NCI-H2107 treated with DMSO at 0.1 percent for 48 hours (cell line): ENCODE measurements around the gene GAN.
"Not testable (repeated sequence)": the region's sequence is repeated elsewhere in the genome, so short reads cannot be mapped to it uniquely, and the experiment has no call there.

ENCODE experiments used
- DNase-seq: peaks from one replicate; lab custom pipeline; 2025; ENCODE audit not compliant: unreplicated experiment; lab: John Stamatoyannopoulos, UW

GAN gene

DNA sequence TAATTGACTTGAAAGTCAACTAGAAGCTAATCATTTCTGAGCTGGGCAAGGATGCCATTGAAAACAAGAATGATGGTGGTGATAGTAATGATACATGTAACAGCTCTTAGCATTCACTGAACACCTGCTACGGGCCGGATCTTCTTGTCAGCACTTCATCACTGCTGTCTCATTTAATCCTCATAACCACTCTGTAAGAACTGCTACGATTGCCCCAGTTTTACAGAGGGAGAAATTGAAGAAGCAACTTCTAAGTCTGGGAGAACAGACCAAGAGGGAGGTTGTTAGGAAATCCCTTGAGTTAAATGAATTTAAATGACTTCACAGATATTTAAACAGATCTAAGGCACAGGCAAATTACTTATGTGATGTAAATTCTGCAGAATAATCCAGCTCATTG lies 7.0 kb upstream of the GAN start:
- DNase-seq, result no peak

DNA sequence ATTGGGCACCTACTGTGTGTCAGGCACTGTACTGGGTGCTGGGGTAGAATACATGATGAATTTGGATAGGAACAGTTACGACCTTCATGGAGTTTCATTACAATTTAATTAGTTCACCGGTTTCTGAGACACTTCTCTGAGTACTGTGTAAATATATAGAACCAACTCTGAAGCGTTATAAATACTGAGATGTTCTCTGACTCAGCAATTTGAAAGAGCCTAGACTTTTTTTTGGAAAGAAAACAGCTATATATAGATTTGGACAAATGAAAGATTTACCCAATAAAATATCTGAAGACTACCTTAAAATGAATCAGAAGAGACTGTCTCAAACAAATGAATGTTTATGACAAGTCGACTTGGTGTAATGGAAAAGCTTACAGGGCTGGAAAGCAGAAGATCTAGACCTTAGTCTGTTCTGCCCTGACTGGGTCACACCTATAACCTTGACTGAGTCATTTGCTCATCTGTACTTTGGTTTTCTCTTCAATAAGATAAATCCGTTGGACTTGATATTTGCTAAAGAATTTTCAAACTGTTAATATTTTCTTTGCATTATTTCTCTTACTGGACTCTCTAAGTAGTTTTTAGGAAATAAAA lies 4.6 kb upstream of the GAN start:
- no peak for DNase-seq

DNA sequence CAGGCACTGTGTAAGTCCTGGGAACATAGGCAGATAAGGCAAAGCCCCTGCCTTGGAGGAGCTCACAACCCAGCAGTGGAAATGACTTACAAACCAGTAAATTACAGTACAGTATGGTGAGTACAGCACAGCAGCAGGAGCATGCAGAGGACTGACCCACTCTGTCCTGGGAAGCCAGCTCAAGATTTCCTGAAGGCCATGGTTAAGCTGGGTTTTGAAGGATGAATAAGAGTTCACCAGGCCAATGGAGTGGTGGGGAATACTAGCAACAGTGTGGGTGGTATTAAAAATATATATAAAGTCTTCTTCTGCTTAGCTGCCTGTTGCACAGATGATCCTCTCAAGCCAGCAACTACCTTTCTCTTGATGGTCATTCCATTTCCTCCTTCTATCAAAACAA lies 3.0 kb upstream of the GAN start:
- no peak for DNase-seq

DNA sequence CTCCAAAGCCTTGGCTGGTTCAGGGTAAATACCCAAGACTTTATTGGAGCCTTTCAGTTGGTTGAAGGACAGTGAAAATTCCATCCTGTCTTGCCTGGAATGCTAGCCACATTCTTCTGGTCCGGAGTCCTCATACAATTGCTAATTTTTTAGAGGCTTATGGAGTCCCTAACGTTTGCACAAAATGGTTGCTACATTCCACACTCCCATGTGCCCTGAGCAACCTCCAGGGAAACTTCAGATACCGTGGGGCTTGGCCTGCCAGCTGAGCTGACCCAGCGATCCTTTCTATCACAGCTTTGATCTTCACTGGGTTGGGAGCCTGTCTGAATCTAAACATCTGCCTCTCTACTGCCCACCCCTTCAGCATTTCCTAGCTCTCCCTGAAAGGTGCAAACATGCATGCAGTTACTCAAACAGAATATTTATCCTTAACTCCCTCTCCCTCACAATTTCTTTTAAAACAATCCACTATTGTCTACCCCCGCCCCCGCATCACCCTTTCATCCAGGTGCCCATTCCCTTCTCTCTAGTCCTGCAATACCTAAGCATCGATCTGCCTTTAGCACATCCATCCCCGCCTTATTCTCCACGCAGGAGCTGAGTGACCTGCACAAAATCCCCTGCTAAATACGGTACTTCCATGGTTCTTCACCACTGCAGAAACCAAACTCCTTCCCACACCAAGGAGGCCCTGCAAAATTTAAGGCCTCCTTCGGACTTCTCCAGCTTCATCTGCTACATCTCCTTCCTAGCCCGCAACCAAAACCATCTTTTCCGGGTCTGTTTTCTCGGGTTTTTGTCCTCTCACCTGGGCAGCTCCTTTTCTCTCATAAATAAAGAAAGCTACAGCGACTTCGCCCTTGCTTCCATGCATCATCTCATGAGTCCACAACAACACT lies 810 bp upstream of the GAN start:
- DNase-seq, result no peak

DNA sequence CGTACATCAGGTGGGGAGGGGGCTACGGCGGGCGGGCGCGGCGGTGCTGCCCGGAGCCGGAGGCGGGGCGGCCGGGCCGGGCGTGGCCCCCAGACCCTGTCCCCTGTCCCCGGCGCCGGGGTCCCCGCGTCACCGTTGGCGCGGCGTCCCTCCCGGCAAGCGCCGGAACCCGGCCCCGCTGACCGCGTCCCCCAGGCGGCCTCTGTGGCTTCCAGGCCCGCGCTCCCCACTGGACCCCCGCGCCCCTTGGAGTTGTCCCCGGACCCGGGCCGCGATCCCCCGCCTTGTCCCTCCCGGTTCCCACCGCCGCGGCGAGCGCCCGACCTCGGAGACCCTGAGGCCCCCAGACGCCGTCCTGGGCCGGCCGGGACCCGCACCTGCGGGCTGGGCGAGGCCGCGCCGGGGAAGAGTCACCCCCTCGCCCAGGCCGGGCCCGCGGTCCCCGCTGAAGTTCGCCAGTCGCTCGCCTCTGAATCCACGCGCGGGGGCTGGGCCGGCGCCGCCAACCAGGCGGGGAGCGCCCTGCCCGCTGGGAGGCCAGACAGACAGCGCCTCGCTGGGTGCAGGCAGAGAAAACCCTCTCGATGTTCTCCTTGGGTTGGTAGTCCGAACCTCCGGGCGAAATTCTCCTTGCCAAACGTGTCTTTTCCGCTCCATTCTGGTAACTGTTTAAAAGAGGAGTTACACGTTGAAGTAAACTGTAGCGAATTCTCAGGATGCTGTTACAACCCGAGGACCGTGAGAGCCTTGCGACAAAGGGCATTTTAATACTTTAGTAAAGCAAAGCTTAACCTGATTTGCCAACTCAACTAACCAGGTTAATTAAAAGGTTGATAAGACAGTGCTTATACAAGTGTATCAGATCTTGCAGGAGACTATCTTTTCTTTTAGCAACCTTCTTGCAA lies 761 bp downstream of the GAN start:
- DNase-seq, result no peak

DNA sequence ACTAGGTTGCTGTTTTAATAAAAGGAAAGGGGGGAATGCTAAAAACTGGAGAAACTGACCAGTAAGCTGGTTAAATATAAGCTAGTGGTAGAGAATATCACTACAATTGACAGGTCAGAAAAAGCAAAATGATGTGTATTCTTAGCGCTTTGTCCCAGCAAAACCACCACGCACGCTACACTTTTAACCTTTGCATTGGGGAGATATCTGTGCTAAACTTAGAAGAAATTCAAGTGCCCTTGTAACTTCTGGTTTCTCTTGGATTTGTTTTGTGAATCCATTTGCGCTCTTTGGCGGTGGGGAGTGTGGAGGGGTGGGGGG lies 1.4 kb downstream of the GAN start:
- no peak for DNase-seq

DNA sequence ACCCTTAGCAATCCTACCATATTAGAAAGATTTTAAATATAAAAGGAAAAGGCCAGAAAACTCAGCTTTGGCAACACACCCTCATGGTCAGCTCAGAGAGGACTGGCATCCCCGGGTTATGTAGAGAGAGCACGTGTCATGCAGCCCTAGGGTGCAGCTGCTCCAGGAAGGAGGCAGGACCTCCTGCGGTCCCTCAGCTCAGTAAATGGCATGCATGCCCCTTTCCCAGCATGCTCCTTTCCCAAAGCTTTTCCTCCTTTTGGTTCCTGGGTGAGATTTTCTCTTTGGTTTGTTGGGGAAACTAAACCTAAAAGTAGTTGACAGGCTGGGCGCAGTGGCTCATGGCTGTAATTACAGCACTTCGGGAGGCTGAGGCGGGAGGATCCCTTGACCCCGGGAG lies 3.9 kb downstream of the GAN start:
- DNase-seq, result no peak

DNA sequence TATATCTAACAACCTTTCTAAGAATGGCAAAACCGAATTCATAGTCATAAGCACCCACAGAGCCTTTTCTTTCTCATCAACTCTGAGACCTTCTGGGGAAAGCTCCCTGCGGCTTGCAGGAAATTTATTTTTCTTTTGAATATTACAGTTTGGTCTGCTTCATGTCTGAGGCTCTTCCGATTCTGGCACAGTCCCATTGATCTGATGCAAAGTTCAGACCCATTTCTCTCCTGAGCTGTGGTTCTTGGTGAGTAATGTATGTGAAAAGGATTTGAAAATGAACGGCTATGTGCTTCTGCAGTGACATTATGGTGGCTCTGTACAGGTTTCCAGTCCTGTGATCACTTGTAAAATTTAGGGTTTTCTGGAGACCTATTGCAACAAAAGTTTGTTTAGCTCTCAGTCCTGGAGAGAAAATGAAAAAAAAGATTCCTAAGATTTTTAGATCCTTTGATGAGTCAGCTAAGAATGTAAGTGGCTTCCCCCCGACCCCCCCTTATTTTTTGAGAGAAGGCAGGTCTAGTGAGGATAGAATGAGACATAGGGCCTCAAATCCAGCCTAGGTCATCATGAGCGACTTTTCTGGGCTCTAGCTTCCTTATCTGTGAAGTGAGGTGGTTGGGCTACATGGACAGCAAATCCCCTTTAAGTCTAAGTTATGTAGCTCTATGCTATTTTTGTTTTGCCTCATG lies 4.6 kb downstream of the GAN start:
- DNase-seq, result no peak

DNA sequence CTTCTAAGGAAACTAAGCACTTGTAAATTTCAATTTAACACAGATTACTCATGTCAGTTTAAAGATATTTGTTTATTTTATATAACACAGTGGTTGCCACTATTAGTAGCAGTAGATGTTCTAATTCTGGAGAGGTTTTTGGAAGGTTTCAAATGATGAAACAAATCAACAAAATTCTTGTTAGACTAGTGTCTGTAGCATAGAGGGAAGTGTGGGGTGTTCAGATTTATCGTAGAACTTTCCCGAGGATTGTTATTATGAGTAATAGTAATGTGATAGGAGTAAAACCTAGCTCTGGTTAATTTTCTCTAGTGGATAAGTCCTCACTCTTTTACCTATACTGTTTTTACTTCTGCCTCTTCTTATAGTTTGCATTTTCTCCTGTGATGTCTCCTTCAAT lies 6.3 kb downstream of the GAN start:
- DNase-seq, result no peak

DNA sequence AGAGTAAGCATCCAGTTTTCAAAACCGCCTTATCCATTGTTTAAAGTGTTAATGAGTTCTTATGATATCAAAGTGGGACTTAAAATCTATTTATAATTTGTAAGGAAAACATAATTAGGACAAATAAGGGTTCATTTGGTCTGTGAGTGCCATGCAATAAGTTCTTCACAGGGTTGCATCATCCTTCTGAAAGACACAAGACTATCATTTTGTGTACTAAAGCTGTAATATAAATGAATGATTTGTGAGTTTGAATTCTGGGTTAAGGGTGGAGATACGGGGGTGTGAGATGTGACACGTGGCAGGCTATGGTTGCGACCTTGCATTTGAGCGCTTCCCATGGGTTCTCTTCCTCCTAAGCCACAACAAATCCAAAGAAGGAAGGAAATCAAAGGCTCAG lies 6.8 kb downstream of the GAN start:
- no peak for DNase-seq

DNA sequence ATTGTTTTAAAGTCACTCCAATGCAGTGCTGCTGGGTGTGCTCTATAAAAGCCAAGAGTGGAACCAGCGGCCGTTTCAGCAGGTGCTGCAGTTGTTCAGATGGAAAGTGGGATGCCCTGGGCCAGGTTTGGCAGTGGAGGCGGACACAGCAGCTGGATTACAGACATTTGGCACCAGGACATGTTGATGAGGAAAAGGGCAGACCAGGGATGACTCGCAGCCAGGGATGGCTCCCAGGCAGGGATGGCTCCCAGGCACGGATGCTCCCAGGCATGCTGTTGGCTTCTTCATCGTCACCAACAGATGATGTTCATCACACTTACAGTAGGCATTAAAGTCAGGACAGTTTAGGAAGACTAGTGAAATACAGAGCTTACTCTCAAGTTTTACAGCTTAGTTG lies 10.0 kb downstream of the GAN start:
- no peak for DNase-seq

DNA sequence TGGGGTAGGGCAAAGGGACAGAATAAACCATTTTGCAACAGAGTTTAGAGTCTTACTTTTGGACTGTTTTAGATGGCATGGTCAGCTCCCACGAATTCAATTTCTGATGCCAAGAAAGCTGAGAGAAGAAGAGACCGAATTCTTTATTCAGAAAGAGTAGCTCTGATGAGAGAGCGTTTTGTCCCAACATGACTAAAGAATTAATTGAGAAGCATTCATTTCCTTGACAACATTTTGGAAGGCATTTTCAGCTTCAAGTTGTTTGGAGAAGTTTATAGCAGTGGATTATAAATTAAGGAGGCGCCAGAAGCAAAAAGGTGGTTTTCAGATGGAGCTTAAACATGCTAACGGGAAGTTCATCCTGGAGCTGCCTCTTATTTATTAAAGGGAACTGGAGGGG lies 12.2 kb downstream of the GAN start:
- DNase-seq, result no peak

DNA sequence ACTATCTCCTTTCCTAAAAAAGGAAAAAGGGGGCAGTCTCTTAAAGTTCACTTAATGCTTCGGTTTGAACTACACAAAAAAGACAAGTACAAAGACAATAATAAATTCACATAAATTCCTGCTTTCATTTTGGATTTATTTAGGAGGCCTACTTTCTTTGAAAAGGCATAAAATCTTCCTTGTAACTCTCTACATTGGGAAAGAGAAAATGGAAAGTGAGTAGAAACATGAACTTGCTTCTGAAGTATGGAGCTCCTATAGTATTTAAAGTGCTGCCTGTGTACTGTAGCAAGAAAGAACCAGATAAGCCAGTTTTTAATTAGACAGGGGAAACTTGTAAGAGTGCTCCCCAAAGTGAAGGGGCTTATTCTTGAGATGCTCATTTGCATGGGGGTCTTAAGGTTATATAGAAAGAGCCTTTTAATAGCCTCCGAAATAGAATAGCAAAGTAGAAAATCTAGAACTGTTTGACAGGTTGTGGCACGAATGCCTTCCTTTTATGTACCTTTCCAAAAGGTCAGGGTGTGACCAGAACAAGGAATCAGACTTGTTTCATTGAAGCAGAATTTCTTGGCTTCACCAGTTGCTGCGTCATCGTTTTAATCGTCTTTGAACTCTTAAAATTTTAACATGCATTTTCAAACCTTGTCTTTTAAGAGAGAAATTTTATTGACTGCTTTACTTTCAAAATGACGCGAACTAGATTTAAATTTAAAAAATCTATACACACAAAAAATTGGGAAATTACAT lies 12.9 kb downstream of the GAN start:
- no peak for DNase-seq

DNA sequence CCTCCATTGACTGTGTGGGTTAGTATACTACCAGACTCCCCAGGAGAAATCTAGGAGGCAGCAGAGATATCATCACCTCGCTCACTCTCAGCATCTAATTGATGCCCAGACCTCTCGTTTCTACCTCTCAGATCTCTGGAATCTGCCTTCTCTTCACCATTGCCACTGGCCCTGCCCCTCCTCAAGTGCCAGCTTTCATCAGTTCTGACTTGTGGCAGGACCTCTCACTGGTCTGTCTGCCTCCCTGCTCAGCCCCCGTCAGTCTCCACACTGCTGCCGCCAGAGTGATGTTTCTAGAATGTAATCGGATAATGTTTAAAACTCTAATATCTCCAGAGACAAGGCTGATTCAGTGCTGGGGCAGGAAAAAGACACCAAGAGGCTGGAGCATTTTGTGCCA lies 15.2 kb downstream of the GAN start:
- DNase-seq, result no peak

DNA sequence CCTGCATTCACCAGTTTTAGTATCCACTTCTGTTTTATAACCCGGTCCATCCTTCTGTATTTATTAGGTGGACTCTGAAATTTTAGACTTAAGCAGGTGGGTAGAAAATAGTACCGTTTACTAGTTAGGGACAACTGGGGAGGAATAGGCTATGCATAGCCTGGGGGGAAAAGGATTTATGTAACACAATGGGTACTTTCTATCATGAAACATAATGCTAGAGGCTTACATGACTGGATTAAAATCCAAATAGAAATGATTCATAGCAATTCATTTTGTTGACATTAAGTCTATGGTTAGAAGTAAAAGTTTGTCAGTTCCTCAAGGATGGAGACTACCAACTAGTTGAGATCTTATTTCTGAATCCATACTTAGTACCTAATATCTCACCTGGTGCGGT lies 18.6 kb downstream of the GAN start:
- DNase-seq, result no peak

DNA sequence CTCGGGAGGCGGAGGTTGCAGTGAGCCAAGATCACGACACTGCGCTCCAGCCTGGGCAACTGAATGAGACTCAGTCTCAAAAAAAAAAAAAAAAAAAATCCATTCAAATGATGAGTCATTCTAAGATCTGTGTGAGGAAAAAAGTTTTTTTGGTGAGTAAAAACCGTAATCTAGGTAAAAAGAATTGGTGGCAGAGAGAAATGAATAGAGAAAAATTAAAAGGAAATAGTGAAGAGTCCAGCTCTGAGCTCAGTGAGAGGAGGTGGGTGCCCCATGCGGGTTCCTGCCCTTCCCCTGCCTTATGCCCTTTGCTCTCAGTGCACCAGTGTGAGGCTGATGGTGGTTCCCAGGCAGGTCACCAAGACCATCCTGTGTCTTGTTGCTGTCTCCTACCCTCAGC lies 20.9 kb downstream of the GAN start:
- DNase-seq, result no peak

DNA sequence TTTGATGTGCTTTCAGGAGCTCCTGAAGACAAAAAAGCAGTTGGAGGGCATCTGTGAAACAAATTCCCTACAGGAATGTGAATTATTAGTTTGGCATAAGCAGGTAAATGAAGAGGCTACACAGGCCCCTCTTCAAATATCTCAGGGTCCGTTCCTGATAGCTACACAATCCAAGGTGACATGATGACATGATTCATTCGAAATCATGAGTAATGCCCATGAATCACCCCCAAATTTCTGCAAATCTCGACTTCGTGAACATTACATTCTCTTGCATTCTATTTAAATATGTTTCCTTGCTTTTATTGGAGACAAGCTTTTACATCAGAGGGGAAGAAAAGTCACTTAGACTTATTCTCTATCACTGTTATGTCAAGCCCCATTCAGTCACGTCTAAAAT lies 22.3 kb downstream of the GAN start:
- no peak for DNase-seq

DNA sequence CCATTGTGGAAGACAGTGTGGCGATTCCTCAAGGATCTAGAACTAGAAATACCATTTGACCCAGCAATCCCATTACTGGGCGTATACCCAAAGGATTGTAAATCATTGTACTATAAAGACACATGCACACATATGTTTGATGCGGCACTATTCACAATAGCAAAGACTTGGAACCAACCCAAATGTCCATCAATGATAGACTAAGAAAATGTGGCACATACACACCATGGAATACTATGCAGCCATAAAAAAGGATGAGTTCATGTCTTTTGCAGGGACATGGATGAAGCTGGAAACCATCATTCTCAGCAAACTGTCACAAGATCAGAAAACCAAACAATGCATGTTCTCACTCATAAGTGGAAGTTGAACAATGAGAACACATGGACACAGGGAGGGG lies 30.4 kb downstream of the GAN start:
- DNase-seq, result not testable (repeated sequence)

DNA sequence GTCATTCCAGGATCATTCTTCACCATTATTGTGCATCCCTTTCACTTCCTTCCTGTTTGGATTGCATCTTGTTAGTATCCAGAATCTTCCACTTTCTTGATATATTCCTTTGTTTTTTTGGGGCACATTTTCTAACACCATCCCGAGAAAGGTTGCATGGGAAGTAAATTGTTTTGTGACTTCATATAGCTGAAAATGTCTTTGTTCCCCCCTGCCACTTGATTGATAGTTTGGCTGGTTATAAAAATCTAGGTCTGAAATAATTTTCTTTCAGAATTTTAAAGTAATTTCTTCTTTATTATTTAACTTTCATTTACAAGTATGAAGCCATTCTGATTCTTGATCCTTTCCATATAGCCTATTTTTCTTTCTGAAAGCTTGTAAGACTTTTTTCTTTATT lies 32.7 kb downstream of the GAN start:
- no peak for DNase-seq

DNA sequence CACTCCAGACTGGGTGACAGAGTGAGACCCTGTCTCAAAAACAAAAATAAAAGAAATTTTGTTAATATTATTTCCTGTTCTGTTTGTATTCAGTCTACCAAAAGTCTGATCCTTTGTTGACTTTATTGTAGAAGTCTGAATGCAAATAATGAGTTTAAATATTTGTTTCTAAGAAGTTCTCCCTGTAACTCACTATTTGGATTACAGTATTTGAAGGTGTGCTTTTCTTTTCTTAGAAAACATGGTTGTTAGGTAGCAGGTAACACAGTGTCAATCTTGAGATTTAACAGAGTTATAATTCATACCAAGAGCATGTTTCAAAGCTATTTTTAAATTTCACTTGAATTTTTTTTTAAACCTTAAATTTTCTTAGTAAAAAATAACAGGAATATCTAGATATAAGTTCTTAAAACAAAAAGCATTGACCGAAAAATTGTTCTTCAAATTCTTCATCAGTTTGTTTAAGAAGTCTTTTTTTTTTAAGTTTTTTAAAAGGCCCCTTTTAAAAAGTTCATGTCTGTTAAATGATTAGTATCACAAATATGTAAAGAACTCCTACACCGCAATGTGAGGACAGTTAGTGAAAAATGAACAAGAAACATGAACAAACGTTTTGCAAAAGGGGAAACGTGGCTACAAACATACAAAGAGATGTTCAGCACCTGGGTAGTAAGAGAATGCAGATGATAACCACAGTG lies 35.0 kb downstream of the GAN start:
- no peak for DNase-seq
